Measurements from ENCODE around the gene NAV2. TPM values are rescaled to one million over a fixed set of nuclear protein-coding genes. Genes with fewer than 3 reads are reported as not detected.

The NAV2 gene
- polyA plus RNA-seq, 1 donor from 2014 or later, result 3.0 TPM

GRCh38 chr11:20090654-20091374, 378.2 kb downstream of the NAV2 start:
- no peaks in the 10 kb centered on the region for H3K9me2 ChIP-seq (ENCODE audit: insufficient read depth, low read length)
- no peak overlapping the region for H3K9ac ChIP-seq (ENCODE audit: low read length)
- H3K4me3 ChIP-seq (ENCODE audit: low read length), result no peak overlapping the region
- H3K9me3 ChIP-seq (ENCODE audit: low read length), result no peaks in the 10 kb centered on the region
- no peak overlapping the region for H2AFZ ChIP-seq (ENCODE audit: low read depth, low read length)
- no peaks in the 10 kb centered on the region for H3K27me3 ChIP-seq (ENCODE audit: insufficient read depth, low read depth, low read length)
- TF ChIP-seq TAF1 (IDR thresholded peaks at IDR 0.05; ENCODE audit: low read depth) (no peak), POLR2AphosphoS5 (IDR thresholded peaks at IDR 0.05) (no peak), EP300 (conservative IDR thresholded peaks at IDR 0.05; ENCODE audit: poor library complexity, severe bottlenecking) (no peak), REST (IDR thresholded peaks at IDR 0.05; ENCODE audit: borderline replicate concordance) (no peak)
- H3K36me3 ChIP-seq (ENCODE audit: insufficient read depth, low read length), result no peaks in the 10 kb centered on the region
- H3F3A ChIP-seq (ENCODE audit: insufficient read depth, low read length, poor library complexity, severe bottlenecking), result no peaks in the 10 kb centered on the region
- H4K20me1 ChIP-seq (ENCODE audit: insufficient read depth), result no peaks in the 10 kb centered on the region
- no peak overlapping the region for H3K4me2 ChIP-seq (ENCODE audit: low read length)
- no peak overlapping the region for H3K27ac ChIP-seq (ENCODE audit: low read length)
- H3K79me2 ChIP-seq (replicated peaks; ENCODE audit: insufficient read depth, low read length), result no peaks in the 10 kb centered on the region

- H3K9me2 ChIP-seq (ENCODE audit: insufficient read depth, low read length), result no peaks in the 10 kb centered on the region
- no peak overlapping the region for H3K9ac ChIP-seq (ENCODE audit: low read length)
- no peaks in the 10 kb centered on the region for H3F3A ChIP-seq (ENCODE audit: insufficient read depth, low read length, poor library complexity, severe bottlenecking)
- H3K27ac ChIP-seq (ENCODE audit: low read length), result no peak overlapping the region
- no peak overlapping the region for H2AFZ ChIP-seq (ENCODE audit: low read depth, low read length)
- no peak overlapping the region for H3K4me2 ChIP-seq (ENCODE audit: low read length)
- TF ChIP-seq SMC3 (conservative IDR thresholded peaks at IDR 0.05; ENCODE audit: poor library complexity), result no peak
- TF ChIP-seq REST (IDR thresholded peaks at IDR 0.05; ENCODE audit: borderline replicate concordance), result no peak
- TF ChIP-seq EP300 (conservative IDR thresholded peaks at IDR 0.05; ENCODE audit: poor library complexity, severe bottlenecking), result no peak
- no peak for TF ChIP-seq POLR2AphosphoS5 (IDR thresholded peaks at IDR 0.05)
- no peak for TF ChIP-seq EZH2 (IDR thresholded peaks at IDR 0.05; ENCODE audit: borderline replicate concordance, insufficient read depth, low read length, poor library complexity, severe bottlenecking)
- no peak for TF ChIP-seq RAD21 (conservative IDR thresholded peaks at IDR 0.05)
- no peak for TF ChIP-seq MXI1 (conservative IDR thresholded peaks at IDR 0.05; ENCODE audit: poor library complexity, severe bottlenecking)
- no peak for TF ChIP-seq CTCF (IDR thresholded peaks at IDR 0.05; ENCODE audit: poor library complexity, severe bottlenecking)
- TF ChIP-seq TAF1 (IDR thresholded peaks at IDR 0.05; ENCODE audit: low read depth), result no peak
- no peaks in the 10 kb centered on the region for H3K9me3 ChIP-seq (ENCODE audit: low read length)
- no peak overlapping the region for H3K4me3 ChIP-seq (ENCODE audit: low read length)
- H4K20me1 ChIP-seq (ENCODE audit: insufficient read depth), result no peaks in the 10 kb centered on the region
- H3K27me3 ChIP-seq (ENCODE audit: insufficient read depth, low read depth, low read length), result no peaks in the 10 kb centered on the region
- H3K79me2 ChIP-seq (replicated peaks; ENCODE audit: insufficient read depth, low read length), result no peaks in the 10 kb centered on the region
- H3K36me3 ChIP-seq (ENCODE audit: insufficient read depth, low read length), result no peaks in the 10 kb centered on the region
Measured at GRCh38 chr11:20093775-20094174, 381.1 kb downstream of the NAV2 start.

Data from neural cell (in vitro differentiated cells).